A673 (cell line): ENCODE results near the gene SLC2A9. TPM values are rescaled to one million over a fixed set of nuclear protein-coding genes. Genes with fewer than 3 reads are reported as not detected.

ENCODE experiments used
- BruUV-seq: library from RNA; stranded (reverse); fragments of 400-500 nt; replicated peaks from 2 replicates; lab custom pipeline; 2021; lab: Mats Ljungman, UMichigan
- CTCF ChIA-PET: fragments of 300-600 bp; sonication (Branson Sonifier 250); formaldehyde crosslinking; loops from one replicate; lab custom pipeline; 2022; ENCODE audit warnings: antibody characterized with exemption; lab: Charles Lee
- POLR2A ChIA-PET: fragments of 300-600 bp; sonication (Branson Sonifier 250); formaldehyde crosslinking; loops from one replicate; lab custom pipeline; 2022; ENCODE audit warnings: antibody characterized with exemption; ENCODE audit not compliant: low non-redundant PET; lab: Charles Lee
- DNase-seq: peaks from one replicate; pipeline ENCODE4 v3.0.0-alpha.2; 2015; ENCODE audit warnings: low spot score
- H3K27ac ChIP-seq: fragments of 200-600 bp; sonication (generic); 2 replicates; pipeline ENCODE4 v1.5.1; 2016; ENCODE audit warnings: mixed run types, low read depth, mild to moderate bottlenecking, mixed read lengths, antibody characterized with exemption, low read length; ENCODE audit not compliant: poor library complexity, severe bottlenecking
- H3K27me3 ChIP-seq: fragments of 200-600 bp; sonication (generic); replicated peaks from 2 replicates; pipeline ENCODE4 v1.6.1; 2017; ENCODE audit warnings: mixed run types, low read depth, mild to moderate bottlenecking, mixed read lengths, antibody characterized with exemption, low read length; ENCODE audit not compliant: insufficient read depth, poor library complexity
- H3K36me3 ChIP-seq: fragments of 200-600 bp; sonication (generic); 2 replicates; pipeline ENCODE4 v1.6.1; 2016; ENCODE audit warnings: mixed run types, mild to moderate bottlenecking, mixed read lengths, antibody characterized with exemption, low read length; ENCODE audit not compliant: insufficient read depth, poor library complexity, severe bottlenecking
- H3K4me1 ChIP-seq: fragments of 200-600 bp; sonication (generic); 2 replicates; pipeline ENCODE4 v1.6.1; 2017; ENCODE audit warnings: mixed run types, mild to moderate bottlenecking, mixed read lengths, antibody characterized with exemption, low read length; ENCODE audit not compliant: insufficient read depth, poor library complexity, severe bottlenecking
- H3K4me3 ChIP-seq: fragments of 200-600 bp; sonication (generic); 2 replicates; pipeline ENCODE4 v1.5.1; 2016; ENCODE audit warnings: low read depth, mixed run types, mild to moderate bottlenecking, mixed read lengths, low read length; ENCODE audit not compliant: poor library complexity, severe bottlenecking
- H3K9me3 ChIP-seq: fragments of 200-600 bp; sonication (generic); 2 replicates; pipeline ENCODE4 v1.6.1; 2016; ENCODE audit warnings: mixed run types, low read depth, mild to moderate bottlenecking, mixed read lengths, antibody characterized with exemption, low read length; ENCODE audit not compliant: poor library complexity, severe bottlenecking
- CTCF ChIP-seq: fragments of 300-800, 200-600 bp; sonication (generic); conservative IDR thresholded peaks from 2 replicates; pipeline ENCODE4 v1.5.1; 2017; ENCODE audit warnings: low read depth, mild to moderate bottlenecking, antibody characterized with exemption, low read length, moderate library complexity, mixed read lengths
- EZH2 ChIP-seq: fragments of 200-600 bp; sonication (generic); IDR thresholded peaks from 2 replicates; pipeline ENCODE4 v1.6.1; 2017; ENCODE audit warnings: borderline replicate concordance, low read depth, mild to moderate bottlenecking, mixed read lengths, antibody characterized with exemption, low read length; ENCODE audit not compliant: poor library complexity, severe bottlenecking
- intact Hi-C: fragments of 100-400 bp; cut with micrococcal nuclease; formaldehyde crosslinking; loops from one replicate; pipeline ENCODE4 v1.10.0; 2022; ENCODE audit not compliant: unreplicated experiment
- total RNA-seq: library from RNA; stranded (reverse); gene quantifications from 2 replicates; pipeline ENCODE4 v1.2.3, GENCODE V29; 2021

SLC2A9 gene
- total RNA-seq, 1 experiment from 2014 or later, result not detected

- CTCF ChIA-PET, result no interaction called here
- no peak overlapping the region for H3K27ac ChIP-seq
- no peaks in the 10 kb centered on the region for H3K4me1 ChIP-seq
- intact Hi-C loops, result no loop called here
- no peak for DNase-seq
- H3K36me3 ChIP-seq, result no peaks in the 10 kb centered on the region
- POLR2A ChIA-PET, result no interaction called here
- no peaks in the 10 kb centered on the region for H3K9me3 ChIP-seq
- no peak overlapping the region for H3K4me3 ChIP-seq
- H3K27me3 ChIP-seq, result peaks cover 4% of the 10 kb centered on the region
- no TSS peak for BruUV-seq
- no peak for TF ChIP-seq CTCF
- TF ChIP-seq EZH2, result no peak
These were observed 34.6 kb upstream of the SLC2A9 start for GRCh38 chr4:10055871-10056270.

GRCh38 chr4:10054571-10055041 is 33.3 kb upstream of the SLC2A9 start:
- POLR2A ChIA-PET, result no interaction called here
- no peak for TF ChIP-seq CTCF
- no peak for TF ChIP-seq EZH2
- CTCF ChIA-PET, result no interaction called here

GRCh38 chr4:10053635-10054453 is 32.5 kb upstream of the SLC2A9 start:
- no peak overlapping the region for H3K27ac ChIP-seq
- TF ChIP-seq CTCF (no peak), EZH2 (no peak)
- no peaks in the 10 kb centered on the region for H3K4me1 ChIP-seq
- H3K9me3 ChIP-seq, result no peaks in the 10 kb centered on the region
- ChIA-PET CTCF (no interaction called here), POLR2A (no interaction called here)
- BruUV-seq, result no TSS peak
- no peaks in the 10 kb centered on the region for H3K36me3 ChIP-seq
- intact Hi-C loops, result no loop called here
- H3K27me3 ChIP-seq, result peaks cover 24% of the 10 kb centered on the region
- no peak for DNase-seq
- H3K4me3 ChIP-seq, result no peak overlapping the region

More at GRCh38 chr4:10054571-10055041, 33.3 kb upstream of the SLC2A9 start:
- H3K4me1 ChIP-seq, result no peaks in the 10 kb centered on the region
- peaks cover 17% of the 10 kb centered on the region for H3K27me3 ChIP-seq
- H3K36me3 ChIP-seq, result no peaks in the 10 kb centered on the region
- no peak overlapping the region for H3K4me3 ChIP-seq
- intact Hi-C loops, result no loop called here
- no peak for DNase-seq
- H3K27ac ChIP-seq, result no peak overlapping the region
- H3K9me3 ChIP-seq, result no peaks in the 10 kb centered on the region
- no TSS peak for BruUV-seq
